HG02938 (cell line): ENCODE results near the gene TMEM232.
"Not testable (repeated sequence)": the region's sequence is repeated elsewhere in the genome, so short reads cannot be mapped to it uniquely, and the experiment has no call there.

Experiments
- ATAC-seq: cut with Tn5 transposase; IDR thresholded peaks from one replicate; pipeline ENCODE4 v1.9.1; 2021; ENCODE audit warnings: mild to moderate bottlenecking, moderate library complexity; ENCODE audit not compliant: unreplicated experiment

The TMEM232 gene

GRCh38 chr5:110536120-110537115 lies 190.1 kb downstream of the TMEM232 start:
- no peak for ATAC-seq

GRCh38 chr5:110535146-110535545 lies 191.3 kb downstream of the TMEM232 start:
- not testable (repeated sequence) for ATAC-seq

GRCh38 chr5:110525762-110526161 lies 200.7 kb downstream of the TMEM232 start:
- no peak for ATAC-seq

- ATAC-seq, result no peak
Observed at GRCh38 chr5:110517396-110517795, 209.1 kb downstream of the TMEM232 start.

GRCh38 chr5:110514030-110514429 lies 212.4 kb downstream of the TMEM232 start:
- no peak for ATAC-seq

- no peak for ATAC-seq
Observed at GRCh38 chr5:110512266-110512665, 214.2 kb downstream of the TMEM232 start.

GRCh38 chr5:110510146-110510545 lies 216.3 kb downstream of the TMEM232 start:
- ATAC-seq, result no peak

GRCh38 chr5:110507972-110508371 lies 218.5 kb downstream of the TMEM232 start:
- ATAC-seq, result no peak

GRCh38 chr5:110506378-110506777 lies 220.1 kb downstream of the TMEM232 start:
- ATAC-seq, result no peak

- ATAC-seq, result no peak
Observed at GRCh38 chr5:110496276-110496675, 230.2 kb downstream of the TMEM232 start.

GRCh38 chr5:110492446-110492845 lies 234.0 kb downstream of the TMEM232 start:
- no peak for ATAC-seq

- ATAC-seq, result no peak
Observed at GRCh38 chr5:110478895-110479294, 247.6 kb downstream of the TMEM232 start.

GRCh38 chr5:110477911-110478310 lies 248.6 kb downstream of the TMEM232 start:
- ATAC-seq, result no peak

GRCh38 chr5:110476164-110476563 lies 250.3 kb downstream of the TMEM232 start:
- no peak for ATAC-seq

- no peak for ATAC-seq
Observed at GRCh38 chr5:110475529-110475928, 250.9 kb downstream of the TMEM232 start.

GRCh38 chr5:110469486-110469885 lies 257.0 kb downstream of the TMEM232 start:
- ATAC-seq, result no peak

GRCh38 chr5:110463106-110463505 lies 263.4 kb downstream of the TMEM232 start:
- no peak for ATAC-seq

GRCh38 chr5:110460837-110461236 lies 265.6 kb downstream of the TMEM232 start:
- ATAC-seq, result no peak

GRCh38 chr5:110458313-110458712 lies 268.2 kb downstream of the TMEM232 start:
- no peak for ATAC-seq

GRCh38 chr5:110442856-110443255 lies 283.6 kb downstream of the TMEM232 start:
- ATAC-seq, result no peak

- peak; percentile 77 for ATAC-seq
Observed at GRCh38 chr5:110441035-110441434, 285.4 kb downstream of the TMEM232 start.

- no peak for ATAC-seq
Observed at GRCh38 chr5:110440058-110440457, 286.4 kb downstream of the TMEM232 start.
